Fibroblast of skin of back (primary cell): Measurements from ENCODE around the gene SLC9C1.
"Not testable (repeated sequence)": the region's sequence is repeated elsewhere in the genome, so short reads cannot be mapped to it uniquely, and the experiment has no call there.

ENCODE experiments used
- DNase-seq: peaks from one replicate; pipeline ENCODE4 v3.0.0-alpha.2; 2013

Gene SLC9C1

DNA sequence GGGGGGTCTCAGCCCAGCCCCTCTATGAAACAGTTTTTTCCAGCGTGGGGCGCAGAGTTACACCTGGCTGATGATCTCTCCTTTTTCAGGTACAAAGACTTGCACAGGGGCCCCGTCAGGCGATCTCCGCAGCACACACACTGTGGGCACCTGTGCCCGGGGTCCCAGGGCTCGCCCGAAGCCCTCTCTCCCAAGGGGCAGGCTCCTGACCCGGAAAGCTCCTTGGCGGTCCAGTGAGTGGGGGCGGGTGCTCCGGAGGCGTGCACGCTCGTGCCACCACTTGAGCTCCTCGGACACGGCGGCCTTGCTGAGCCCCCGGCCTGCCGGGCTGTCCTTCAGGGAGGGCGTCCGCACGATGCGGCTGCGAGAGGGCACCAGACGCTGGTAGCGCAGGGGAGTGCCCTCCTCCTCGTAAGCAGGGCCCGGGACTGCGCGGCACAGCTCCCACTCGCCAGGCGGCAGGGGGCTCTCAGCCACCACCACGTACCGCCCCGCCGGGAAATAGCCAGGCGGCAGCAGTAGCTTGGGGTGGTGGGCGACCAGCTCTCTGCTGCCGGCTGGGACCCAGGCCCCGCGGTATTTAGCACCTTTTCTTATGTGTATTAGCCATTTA is 108.5 kb downstream of the SLC9C1 start:
- not testable (repeated sequence) for DNase-seq

GRCh38 chr3:112175646-112176045 is 118.4 kb downstream of the SLC9C1 start:
- DNase-seq = no peak

DNA sequence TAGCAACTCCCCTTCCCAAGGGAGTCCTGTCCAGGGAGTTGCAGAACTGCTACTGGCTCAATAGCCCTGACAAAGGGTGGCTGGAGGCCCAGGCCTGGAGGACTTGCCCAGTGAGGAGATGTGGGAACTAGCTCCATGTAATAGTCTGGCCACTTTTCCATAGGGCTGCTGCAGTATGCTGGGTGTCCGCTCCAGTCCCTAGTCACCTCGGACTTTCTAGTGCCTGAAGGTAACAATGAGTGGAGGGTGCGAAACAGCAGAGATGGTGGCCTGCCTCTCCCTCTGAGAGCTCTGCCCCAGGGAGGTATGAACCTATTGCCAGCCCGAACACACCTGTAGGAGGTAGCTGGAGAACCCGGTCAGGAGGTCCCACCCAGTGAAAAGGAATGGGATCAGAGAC is 119.0 kb downstream of the SLC9C1 start:
- DNase-seq = no peak

DNA sequence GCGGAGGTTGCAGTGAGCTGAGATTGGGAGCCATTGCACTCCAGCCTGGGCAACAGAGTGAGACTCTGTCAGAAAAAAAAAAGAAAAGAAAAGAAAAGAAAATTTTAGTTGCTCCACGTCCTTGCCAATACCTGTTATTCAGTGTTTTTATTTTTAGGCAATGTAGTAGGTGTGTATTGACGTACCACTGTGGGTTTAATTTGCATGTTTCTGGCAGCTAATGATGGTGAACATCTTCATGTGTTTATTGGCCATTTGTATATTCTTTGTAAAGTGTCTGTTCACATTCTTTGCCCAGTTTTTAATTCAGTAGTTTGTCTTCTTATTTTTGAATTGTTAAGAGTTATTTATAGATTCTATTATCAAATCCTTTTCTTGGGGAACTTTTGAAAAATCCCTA is 122.9 kb downstream of the SLC9C1 start:
- DNase-seq = no peak

GRCh38 chr3:112170046-112170445 is 124.0 kb downstream of the SLC9C1 start:
- no peak for DNase-seq

DNA sequence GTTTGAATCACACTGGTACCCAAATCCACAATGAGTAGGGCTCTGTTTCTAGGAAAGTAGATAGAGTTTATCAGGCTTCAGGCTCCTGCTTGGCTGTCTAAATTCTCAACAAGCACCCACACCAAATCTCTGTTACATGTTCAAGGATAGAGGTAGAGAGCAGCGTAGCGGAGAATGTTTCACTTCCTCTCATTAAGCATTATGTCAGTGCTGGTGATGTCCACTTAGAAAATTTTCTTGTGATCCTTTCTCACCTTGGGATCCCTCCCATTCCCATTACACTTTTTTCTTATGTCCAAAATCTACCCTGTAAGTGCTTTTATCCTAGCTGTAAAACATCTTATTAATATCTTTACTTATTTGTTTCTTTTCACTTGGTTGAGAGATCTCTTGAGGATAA is 126.3 kb downstream of the SLC9C1 start:
- no peak for DNase-seq

- DNase-seq = no peak
Measured at GRCh38 chr3:112149136-112149535, 144.9 kb downstream of the SLC9C1 start.

- no peak for DNase-seq
Measured at GRCh38 chr3:112143689-112144088, 150.3 kb downstream of the SLC9C1 start.

DNA sequence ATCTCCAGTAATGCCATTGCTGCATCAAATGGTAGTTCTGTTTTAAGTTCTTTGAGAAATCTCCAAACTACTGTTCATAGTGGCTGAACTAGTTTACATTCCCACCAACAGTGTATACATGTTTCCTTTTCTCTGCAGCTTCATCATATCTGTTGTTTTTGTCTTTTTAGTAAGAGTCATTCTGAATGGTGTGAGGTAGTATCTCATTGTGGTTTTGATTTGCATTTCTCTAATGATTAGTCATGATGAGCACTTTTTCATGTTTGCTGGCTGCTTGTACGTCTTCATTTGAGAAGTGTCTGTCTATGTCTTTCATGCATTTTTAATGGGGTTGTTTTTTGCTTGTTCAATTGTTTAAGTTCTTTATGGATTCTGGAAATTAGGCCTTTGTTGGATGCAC is 150.8 kb downstream of the SLC9C1 start:
- peak; percentile 18 for DNase-seq

GRCh38 chr3:112141293-112141692 is 152.7 kb downstream of the SLC9C1 start:
- no peak for DNase-seq

GRCh38 chr3:112140584-112140983 is 153.4 kb downstream of the SLC9C1 start:
- DNase-seq = no peak

GRCh38 chr3:112138219-112138969 is 155.6 kb downstream of the SLC9C1 start:
- no peak for DNase-seq

DNA sequence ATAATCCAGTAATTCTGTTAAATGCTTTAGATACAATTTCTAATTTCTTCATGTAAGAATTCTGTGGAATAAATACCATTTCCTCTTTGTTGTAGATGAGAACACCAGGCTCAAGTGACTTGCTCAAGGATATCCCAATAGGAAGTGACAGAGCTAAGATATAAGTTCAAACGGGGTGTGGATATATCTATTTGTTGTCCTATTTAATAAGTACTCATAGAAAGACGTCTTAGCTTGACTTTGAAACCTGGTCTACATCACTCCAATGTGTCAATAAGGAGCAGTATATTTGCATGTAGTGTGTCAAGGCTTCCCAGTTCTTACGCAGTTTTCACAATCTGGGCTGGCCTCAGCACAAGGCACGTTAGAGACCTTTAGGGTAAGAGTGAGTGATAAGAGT is 156.2 kb downstream of the SLC9C1 start:
- DNase-seq = no peak

- DNase-seq = peak; percentile 32
Measured at GRCh38 chr3:112136959-112137693, 156.9 kb downstream of the SLC9C1 start.

DNA sequence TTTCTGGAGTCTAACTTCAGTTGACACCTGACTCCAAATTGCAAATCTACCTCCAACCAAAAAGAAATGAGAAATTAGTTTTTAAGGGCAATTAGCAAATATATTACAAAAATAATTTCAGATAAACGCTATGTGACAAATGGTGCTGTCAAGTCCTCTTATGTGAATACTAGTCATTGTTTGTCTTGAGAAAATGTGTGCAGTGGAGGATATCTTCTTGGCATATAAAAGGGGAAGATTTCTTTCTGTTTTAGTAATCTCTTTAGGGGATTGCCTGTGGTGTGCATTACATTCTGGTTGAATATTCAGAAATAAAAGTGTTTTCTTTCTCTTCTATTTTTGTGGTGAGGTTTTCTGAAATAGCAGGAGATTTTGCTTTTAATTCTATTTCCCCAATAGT is 158.0 kb downstream of the SLC9C1 start:
- DNase-seq = no peak

DNA sequence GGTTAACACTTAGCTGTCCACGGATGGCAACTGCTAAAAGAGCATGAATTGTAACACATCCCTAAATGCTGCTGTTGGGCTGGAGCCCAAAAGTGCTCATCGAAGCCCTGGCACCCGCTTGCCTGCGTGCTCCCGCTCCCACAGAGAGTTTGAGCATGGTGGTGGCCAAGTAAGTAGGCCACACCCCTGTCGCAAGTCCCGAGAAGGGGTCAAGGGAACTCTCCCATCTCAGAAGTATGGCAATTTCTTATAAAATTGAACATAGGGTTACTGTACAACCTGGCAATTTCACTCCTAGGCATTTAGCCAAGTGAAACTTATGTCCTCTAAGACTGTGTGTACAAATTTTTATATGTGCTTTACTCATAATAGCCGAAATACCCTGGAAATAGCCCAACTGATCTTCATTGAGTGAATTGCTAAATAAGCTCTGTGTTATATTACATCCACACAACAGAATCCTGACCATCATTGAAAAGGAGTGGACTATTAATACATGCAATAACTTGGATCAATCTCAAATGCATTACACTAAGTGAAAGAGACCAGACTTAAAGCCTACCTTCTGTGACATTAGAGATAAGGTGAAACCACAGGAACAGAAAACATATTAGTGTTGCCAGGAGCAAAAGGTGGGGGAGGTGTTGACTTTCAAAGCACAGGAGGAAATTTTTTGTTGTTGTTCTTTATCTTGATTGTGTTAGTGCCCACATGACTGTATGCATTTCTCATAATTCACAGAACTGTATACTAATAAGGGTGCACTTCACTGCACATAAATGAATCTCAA is 159.5 kb downstream of the SLC9C1 start:
- no peak for DNase-seq

DNA sequence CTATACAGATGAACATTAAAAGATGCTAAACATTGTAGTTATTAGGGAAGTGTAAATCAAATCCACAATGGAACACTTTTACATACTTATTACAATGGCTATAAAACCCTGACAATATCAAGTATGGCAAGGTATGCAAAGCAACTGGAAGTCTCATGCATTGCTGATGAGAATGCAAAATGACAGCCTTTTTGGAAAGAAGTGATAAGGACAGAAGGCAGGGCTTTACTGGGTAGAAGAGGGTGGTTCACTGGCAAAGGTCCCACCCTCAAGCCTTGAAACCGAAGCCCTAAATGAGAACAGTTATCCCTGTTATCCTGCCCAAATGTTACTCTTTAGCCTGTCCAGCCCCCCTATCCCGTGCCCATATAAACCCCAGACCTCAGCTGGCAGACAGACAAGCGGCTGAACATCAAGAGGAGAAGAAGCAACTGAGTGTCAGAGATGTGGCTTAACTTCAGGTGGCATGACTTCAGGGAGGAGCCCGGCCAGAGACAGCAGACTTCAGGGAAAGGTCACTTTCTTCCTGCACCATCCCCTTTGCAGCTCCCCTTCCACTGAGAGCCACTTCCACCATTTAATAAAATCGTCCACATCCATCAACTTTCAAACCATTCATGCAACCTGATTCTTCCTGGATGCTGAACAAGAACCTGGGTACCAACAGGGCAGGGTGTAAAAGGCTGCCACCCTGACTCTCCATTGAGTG is 160.2 kb downstream of the SLC9C1 start:
- DNase-seq = no peak

DNA sequence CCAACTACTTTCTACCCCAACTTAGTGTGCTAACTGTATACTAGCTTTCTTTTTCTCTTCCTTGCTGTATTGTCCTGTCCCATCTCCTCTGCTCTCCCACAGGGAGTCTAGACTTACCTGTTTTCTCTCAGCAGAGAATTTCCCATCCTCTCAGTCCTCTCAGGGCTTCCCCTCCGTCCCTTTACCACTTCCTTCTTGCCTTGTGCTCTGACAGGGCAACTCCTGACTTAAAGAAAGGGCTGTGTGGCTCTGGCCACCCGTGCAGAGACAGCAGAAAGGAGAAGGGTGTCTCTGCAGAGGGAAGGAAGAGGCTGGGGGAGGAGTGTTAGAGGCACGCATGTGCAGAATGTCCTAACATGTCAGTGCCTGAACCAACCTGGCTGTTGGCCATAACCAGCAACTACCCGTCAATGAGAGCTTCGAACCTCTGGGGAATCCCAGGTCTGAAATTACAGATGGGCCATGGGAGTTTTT is 161.0 kb downstream of the SLC9C1 start, which contains the start of gene GCSAM:
Gene GCSAM (minus strand): TSS at position 274 of the 474 bp plus-strand sequence. CDS start 128 bp downstream, at position 146.
- no peak for DNase-seq

DNA sequence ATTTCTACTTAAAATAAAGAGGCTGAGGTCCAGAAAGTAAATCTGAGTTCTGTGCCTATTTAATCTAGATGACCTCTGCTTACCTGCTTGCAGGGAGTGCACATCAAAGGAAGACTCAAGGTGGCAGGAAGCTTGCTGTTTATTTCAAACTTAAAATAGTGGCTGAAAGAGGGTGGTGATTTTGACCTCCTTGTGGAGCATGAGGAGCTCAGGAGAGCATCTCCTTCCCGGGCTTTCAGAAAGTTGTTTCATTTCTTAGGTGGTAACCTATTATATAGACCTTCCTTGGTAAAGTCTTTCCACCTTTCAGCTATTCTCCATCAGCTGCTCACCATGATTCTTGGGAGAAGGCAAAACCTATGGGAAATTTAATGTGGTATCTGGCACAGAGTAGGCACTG is 161.5 kb downstream of the SLC9C1 start:
- DNase-seq = no peak

DNA sequence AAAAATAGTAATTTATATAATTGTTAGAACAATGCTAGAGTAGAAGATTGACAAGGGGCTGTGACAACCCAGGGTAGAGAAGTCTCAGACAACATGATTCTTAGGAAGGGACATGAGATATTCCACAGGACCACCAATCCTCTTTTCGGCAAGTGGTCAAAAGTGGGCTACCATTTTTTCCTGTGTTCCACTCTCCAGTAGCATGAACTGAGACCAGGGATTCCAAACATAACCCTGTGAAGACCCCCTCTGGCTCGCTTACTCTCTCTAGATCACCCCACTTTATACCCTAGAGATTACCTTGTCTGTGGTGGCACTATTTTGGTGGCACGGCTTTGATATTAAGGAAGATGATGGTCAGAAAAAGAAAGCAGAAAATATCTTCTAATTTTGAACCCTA is 161.9 kb downstream of the SLC9C1 start:
- DNase-seq = no peak

DNA sequence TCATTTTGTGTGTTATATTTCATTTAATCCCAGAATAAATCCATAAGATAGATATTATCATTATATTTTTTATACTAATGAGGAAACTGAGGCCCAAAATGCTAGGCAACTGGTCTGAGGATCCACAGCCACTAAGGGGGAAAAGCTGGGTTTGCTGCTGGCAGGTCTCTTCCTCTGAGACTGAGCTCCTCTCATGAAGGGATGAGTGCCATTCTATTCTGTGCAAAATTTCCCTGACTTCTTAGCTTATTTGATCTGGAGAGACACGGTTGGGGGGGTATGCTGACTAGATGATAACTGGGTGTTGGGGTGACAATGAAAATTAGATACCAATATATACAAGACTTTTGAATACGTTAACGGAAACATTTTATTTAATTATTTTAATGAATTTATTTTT is 162.9 kb downstream of the SLC9C1 start:
- DNase-seq = no peak

GRCh38 chr3:112130638-112130993 is 163.4 kb downstream of the SLC9C1 start:
- DNase-seq = no peak
